GDM1 (cell line): Measurements from ENCODE around the gene KLK6.

Experiments
- DNase-seq: peaks from one replicate; lab custom pipeline; 2025; lab: John Stamatoyannopoulos, UW

The KLK6 gene

DNA sequence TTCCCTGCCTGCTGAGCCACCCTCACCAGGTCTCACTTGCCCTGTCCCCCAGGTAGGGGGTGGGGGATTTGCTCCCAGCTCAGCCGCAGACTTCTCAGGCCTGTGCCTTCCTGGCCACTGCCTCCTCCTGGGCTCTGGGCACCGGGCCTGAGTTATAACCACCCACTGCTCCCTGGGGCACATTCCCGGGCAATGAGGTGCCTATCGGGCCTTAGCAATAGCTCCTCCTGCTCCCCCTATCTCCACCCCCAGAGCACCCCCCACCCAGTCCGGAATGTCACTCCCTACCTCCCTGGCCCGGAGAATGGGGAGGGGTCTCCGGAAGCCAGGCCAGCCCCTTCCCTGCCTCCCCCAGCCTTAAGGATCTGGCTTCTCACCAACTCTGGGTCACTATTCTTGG lies 16.5 kb downstream of the KLK6 start, which contains the start of gene KLK5:
TSS of gene KLK5 (minus strand) at position 129 of the 400 bp plus-strand sequence. CDS start 381 bp downstream, outside the sequence.
- no peak for DNase-seq

DNA sequence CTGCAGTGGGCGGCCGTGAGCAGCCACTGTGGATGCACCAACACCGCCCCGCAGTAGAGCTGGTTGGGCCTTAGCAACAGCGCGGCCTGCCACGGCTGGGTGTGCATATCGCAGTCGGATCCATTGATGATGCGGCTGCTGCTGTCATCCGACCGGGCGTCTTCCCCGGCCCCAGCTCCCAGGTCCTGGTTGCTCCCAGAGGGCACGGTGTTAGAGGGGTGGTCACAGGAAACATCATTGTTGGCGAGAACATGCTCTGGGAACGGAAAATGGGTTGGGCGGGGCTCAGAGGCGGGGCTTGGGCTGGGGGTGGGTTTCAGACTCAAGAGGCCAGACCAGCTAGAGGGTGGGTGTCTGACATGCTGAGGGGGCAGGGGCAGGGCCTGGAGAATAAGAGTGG lies 19.5 kb downstream of the KLK6 start:
- no peak for DNase-seq

DNA sequence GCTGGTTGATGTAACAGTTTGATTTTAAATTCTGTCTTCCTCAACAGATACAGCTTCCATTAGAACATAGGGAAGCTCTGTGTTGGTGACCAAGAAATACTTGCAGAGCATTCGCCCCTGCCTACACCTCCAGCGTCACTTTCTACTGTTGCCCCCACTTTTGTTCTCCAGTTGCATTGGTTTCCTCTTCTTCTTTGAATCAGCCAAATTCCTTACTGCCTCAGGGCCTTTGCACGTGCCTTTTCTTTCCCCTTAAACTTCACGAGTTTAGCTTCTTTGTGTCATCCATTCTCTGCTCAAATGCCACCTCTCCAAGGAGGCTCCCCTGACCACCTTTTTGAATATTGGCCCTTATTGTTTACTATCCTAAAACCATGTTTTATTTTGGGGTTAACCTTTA lies 22.3 kb downstream of the KLK6 start:
- DNase-seq: no peak

DNA sequence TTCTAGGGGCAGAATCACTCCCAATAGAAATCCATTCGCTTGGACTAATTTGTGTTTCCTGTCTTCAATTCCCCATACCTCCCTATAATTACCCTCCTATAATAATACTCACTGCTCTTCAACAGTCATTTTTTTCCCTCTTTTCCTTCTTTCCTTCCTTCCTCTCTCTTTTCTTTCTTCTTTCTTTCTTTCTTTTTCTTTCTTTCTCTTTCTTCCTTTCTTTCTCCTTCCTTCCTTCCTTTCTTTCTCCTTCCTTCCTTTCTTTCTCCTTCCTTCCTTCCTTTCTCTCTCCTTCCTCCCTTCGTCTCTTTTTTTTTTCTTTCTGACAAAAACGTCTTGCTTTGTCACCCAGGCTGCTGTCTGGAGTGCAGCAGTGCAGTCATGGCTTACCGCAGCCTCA lies 24.6 kb downstream of the KLK6 start:
- no peak for DNase-seq

DNA sequence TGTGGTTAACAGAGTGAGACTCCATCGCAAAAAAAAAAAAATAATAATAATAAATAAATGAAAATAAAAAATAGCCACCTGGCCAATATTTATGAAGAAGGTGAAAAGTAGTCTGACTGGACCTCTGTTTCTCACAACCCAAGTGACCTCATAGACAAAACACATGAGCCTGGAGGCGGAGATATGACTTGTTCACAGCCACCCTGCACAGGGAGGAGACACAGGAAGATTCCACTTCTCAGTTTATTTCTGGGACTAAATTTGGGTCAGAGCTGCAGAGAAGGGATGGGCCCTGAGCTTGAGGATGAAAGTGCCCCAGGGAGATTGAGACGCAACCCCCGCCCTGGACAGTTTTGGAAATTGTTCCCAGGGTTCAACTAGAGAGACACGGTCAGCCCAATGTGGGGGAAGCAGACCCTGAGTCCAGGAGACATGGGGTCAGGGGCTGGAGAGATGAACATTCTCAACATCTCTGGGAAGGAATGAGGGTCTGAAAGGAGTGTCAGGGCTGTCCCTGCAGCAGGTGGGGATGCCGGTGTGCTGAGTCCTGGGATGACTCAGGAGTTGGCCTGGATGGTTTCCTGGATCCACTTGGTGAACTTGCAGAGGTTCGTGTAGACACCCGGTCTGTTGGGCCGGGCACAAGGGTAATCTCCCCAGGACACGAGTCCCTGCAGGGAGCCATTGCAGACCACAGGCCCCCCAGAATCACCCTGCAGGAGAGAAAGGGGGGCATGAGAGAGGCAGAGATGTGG lies 26.1 kb downstream of the KLK6 start:
- no peak for DNase-seq

DNA sequence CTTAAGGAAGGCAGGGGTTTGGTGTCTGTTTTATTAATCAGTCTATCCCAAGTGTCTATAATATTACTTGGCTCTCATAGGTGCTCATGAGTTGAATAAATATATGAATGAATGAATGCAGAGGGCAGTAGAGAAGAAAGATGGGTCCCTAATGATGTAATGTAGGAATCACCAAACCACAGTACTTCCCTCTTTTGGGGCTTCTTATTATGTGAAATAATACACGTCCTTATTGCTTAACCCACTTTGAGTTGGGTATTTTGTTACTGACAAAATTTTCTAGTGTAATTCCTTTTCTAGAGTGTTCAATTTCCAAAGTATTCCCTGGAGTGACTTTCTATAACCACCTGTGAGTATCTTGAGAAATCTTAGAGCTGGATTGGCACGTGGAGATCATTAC lies 29.8 kb downstream of the KLK6 start:
- no peak for DNase-seq

DNA sequence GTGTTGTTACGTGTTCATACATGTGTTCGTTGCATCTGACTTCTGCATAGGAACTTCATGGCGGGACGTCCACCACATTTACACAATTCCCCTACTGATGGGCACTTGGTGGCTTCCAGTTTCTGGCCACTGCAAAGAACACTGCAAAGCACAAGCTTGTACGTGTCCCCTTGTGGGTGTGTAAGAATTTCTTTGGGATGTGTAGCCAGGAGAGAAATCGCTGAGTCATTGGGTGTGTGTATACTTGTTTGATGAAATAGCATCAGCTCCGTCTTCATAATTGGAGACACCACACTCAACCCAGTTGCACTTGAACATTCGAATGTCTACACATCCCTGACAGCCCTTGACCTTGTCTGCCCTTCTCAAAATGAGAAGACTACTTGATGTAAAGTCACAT lies 35.8 kb downstream of the KLK6 start:
- no peak for DNase-seq

DNA sequence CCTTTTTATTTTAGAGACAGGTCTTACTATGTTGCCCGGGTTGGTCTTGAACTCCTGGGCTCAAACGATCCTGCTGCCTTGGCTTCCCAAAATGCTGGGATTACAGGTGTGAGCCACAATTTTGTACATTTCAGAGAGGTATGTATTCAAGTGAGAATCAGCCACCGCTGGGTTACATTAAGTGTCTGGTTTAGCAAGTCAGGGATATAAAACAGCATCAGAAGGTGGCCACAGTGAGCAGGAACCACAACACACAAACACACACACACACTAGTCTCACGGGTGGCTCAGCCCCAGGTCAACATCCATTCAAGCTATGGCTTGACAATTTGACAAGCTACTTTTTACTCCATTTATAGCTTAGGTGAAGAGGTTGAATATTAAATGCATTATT lies 36.7 kb downstream of the KLK6 start:
- DNase-seq: no peak

DNA sequence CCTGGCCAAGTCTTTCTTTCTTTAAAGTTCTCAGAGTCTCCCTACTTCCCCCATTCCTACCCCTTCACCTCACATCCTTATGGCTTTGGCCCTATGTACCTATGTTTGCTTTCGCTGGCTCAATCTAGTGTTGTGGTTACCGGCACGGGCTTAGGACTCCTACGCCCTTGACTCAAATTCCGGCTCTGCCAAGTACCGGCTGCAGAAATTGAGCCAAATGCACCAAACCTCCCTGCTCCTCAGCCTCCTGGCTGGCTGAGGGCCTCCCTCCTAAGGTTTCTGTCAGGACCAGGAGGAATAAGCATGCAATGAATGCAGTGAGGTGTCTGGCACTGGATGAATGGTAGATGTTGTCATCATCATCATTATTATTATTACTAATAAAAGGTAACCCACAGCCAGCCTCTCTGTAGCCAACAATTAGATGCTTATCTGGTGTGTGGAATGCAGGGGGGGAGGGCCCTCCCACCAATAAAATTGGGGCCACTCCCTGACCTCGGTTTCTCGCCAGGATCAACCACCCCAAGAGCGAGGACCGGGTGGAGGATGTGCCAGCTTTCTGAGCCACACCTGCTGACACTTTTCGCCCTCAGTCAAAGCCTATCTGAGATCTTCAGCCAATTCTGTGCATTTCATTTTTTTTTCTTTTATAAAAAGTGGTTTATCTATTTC lies 37.2 kb downstream of the KLK6 start:
- DNase-seq: no peak

DNA sequence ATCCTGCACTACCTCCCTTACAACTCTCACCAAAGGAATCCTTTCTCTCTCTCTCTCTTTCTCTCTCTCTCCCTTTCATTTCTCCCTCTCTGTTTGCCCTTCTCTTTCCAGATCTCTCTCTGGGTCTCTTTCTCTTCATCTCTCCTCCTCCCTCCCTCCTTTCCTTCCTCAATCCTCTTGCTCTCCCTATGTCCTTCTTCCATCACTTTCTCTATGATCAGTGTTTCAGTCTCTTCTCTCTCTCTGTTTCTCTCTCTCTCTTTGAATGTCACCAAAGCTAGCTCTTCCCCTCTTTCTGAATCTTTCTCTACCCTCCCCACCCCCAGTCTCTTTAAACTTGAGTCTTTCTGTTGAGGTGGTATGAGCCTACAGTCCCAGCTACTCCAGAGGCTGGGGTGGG lies 38.4 kb downstream of the KLK6 start:
- no peak for DNase-seq

DNA sequence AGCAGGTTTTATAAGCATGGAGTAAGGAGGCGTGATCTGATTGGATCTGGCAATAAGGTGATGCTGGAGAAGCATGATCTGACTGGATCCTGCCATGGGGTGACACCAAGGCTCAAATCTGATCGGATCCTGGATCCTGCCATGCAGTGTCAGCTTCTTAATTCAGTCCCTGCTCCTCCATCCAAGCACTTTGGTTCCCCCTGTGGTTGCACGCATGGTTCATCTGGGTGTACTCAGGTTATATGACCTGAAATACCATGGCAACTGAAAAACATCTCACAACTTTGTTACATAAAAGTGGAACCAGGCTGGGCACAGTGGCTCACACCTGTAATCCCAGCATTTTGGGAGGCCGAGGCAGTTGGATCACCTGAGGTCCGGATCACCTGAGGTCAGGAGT lies 40.6 kb downstream of the KLK6 start:
- DNase-seq: no peak

DNA sequence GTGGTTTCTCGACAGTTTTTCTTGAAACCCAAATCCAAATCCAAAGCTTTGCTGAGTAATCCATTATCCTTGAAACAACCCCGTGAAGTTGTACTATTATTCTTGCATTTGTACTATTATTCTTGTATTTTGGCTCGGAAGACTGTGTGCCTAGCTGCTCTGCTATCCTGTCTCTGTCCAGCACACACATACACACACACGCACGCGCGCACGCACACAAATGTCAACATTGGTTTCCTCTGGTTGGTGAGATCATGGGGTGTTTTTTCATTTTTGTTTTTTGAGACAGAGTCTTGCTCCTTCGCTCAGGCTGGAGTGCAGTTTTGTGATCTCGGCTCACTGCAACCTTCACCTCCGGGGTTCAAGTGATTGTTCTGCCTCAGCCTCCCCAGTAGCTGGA lies 43.2 kb downstream of the KLK6 start:
- DNase-seq: no peak

DNA sequence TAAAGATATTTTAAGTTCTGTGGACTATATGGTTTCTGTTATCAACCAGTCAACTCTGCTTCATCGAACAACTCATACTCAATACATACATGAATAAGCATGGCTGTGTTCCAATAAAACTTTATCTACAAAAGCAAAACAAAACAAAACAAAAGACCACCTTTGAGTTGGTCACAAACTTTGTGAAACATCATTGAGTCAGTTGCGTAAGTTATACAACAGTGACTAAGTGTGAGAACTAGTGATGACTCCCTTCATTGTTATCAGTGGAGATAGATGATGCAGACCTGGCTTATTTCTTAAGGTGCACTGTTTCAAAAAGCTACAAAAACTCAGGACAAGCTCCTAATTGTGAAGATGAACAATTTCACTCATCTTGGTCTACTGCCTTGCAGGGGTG lies 43.7 kb downstream of the KLK6 start:
- DNase-seq: no peak

DNA sequence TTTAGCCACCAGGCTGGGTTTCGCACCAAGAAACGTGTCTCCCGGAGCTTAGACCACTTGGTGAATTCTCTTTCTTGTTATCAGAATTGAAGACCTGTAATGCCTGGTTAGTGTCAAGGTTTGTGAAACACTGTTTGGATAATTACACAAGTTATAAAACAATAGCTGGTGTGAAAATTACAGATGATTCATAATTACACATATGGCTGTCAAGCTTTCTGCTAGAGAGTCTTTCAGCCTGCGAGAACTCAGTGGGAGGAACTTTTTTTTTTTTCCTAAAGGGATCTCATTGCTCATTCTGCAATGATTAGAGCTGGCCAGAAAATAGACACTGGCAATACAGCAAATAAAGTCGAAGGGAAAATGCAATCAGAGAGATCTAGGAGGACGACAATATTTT lies 44.8 kb downstream of the KLK6 start:
- DNase-seq: no peak

DNA sequence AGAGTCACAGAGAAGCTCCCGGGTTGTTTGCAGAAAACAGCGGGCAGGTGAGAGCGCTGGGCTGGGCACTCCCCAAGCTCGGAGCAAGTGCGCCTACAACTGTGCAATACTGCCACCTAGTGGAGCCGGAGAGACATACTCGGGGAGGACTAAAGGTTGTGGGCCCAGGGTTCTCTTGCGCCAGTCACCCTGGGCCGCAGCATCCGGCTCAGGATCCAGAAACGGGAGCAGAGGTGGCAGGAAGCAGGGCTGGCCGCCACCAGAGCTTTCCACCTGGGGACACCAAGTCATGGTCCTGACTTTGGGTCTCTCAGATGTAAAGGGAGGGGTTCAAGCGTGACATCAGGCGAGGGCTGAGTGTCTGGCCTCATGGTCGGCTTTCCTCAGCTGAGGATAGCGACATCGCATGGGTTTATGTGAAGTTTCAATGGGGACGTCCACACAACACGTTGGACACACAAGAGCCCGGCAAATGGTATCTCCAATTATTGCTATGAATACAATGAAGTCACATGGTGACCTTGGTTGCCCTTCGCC lies 47.0 kb downstream of the KLK6 start:
- DNase-seq: peak; percentile 47

DNA sequence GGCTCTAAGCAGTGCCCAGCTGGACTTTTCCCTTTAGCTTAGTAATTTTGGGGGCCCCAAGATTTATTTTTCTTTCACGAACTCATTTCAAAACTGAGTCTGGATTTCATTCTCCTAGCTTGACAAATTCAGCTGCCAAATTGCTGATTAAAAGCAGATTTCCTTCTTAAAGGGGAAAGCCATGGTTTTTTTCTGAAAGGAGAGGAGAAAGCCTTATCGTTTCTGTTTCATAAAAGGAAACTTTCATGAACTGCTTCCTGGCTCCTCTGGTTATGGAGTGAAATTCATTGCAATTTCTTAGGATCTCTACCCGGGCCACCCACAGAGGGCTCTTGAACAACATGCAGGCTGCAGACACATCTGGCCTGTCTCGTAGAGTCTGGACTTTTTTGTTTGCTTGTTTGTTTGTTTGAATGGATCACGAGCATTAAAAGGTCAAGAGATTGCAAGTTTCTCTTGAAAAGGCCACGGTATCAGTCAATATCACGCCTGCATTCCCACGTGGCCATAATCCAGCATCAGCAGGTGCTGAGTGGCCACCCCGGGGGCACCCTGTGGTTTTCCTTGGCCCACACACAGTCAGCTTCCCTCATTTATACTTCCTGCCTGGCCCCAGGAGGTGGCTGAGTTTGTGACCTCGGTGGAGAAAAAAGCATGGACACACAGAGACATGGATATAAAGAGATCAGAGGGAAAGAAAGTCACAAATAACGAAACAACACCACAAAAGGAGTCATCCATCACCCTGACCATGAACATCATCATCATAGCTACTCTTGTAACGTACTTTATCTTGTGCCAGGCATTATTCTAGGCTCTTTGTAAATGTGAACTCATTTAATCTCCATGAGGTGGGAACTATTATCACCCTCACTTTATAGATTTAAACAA lies 47.7 kb downstream of the KLK6 start:
- no peak for DNase-seq

DNA sequence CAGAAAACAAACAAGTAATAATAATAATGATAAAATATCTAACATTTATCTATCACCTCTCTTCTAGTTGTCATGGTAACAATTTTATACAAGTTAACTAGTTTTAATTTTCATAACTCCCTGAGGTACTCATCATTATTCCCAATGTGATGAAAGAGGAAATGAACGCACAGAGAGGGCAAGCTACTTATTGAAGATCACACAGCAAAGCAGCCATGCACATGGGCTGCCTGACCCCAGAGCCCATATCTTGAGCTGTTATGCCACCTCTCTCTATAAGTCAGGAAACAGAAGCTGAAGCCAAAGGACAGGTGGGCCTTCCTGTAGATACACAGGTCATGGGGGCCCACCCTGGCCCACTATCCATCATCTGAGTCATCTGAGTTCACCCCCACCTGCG lies 53.3 kb downstream of the KLK6 start:
- DNase-seq: no peak

DNA sequence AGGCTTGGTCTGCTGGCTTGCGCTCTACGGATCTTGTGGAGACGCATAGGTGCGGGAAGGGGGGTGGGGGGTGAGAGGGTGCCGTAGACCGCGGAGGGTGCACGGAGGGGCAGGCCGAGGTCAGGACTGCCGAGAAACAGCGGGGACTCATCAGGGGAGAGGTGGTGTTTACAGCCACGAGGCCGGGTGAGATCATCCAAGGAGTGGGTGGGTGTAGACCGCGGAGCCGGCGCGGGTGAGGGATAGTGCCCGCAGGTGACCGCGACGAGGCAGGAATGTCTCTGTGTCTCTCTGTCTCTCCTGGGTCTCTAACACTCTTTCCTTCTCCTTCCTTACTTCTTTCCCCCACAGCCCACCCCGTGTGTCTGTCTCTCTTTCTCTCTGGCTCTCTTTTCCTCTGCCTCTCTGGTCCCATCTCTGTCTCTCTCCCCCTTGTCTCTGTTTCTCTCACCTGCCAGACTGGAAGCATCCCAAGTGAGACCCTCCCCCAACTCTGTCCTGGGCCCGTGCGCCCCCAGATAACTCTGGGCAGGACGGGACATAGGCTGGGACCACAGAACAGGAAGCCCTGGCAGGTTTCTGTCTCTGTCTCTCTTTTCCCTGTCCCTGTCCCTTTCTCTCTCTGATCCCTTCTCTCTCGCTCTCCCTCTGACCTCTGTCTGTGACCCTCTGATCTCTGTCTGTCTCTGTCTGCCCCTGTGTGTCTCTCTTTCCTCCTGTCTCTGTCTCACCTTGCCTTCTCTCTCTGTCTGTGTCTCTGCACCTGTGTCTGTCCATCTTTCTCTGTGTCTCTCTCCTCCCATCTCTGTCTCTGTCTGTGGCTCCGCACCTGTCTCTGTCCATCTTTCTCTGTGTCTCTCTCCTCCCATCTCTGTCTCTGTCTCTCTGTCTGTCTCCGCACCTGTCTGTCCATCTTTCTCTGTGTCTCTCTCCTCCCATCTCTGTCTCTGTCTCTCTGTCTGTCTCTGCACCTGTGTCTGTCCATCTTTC lies 56.4 kb downstream of the KLK6 start:
- DNase-seq: no peak

DNA sequence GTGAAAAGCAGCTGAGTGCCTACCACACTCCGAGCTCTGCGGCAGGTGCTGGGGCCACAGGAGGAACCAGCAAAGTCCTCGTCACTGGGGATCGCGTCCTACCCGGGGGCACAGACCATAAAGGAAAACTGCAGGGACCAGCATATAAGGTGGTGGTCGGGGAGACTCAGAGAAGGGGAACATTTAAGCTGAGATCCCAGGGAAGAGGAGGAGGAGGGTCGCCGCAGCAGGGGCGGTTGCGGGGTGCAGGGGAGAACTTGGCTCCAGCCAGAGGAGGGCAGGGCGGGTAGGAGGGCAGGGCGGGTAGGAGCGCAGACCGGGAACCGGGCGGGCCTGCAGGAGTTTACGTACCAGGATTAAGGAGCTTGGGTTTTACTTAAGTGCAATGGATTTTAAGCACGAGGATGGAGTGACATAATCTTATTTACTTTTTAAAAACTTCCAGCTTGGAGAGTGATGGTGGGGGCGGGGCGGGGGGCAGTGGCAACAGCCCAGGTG lies 57.2 kb downstream of the KLK6 start:
- no peak for DNase-seq

DNA sequence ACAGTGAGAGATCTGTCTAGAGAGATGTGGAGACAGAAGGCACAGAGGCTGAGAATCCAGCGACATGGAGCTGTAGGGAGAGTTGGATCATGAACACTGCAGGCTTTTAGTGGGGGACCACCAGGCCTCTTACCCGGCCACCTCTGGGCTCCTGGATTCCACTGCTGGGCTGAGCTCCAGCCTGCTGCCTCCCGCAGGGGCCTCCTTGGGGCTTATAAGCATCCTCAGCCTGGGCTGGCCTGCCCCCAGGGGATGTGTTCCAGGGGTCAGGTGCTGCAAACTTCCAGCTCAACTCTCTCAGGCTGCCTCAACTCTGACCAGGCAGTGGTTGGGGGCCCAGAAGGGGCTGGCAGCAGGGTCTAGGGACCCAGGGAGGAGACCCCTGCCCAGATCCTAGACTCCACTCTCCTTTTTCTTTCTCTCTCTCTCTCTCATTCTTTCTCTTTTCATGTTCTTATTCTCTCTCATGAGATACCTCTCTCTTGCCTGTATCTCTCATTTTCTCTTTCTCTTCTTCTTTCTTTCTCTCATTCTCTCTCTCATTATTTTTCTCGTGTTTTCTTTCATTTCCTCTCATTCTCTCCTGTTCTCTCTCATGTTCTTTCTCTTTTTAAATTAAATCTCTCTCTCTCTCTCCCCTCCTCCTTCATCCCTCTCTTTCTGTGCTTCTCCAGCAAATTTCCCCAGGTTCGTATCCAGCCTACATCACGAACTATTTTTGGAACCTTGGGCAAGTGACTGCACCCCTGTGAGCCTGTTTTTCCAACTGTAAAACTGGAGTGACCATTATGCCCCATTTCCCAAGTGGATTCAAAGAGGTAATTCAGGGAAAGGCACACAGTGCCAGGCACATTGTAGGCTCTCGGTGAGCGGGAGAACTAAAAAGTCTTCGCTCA lies 57.9 kb downstream of the KLK6 start, which contains the start of gene KLK4:
TSS of gene KLK4 (minus strand) at position 190 of the 896 bp plus-strand sequence. CDS start 657 bp downstream, outside the sequence.
- no peak for DNase-seq
